GM18505 (cell line): Measurements from ENCODE around the gene PTX3.

Experiments
- ATAC-seq: cut with Tn5 transposase; IDR thresholded peaks from one replicate; pipeline ENCODE4 v1.9.1; 2021; ENCODE audit not compliant: unreplicated experiment
- POLR2A ChIP-seq: IDR thresholded peaks from 4 replicates; pipeline ENCODE4 v1.6.1; 2011; ENCODE audit warnings: borderline replicate concordance; ENCODE audit not compliant: insufficient read depth, insufficient read length; ENCODE audit errors: extremely low read depth

Gene PTX3

DNA sequence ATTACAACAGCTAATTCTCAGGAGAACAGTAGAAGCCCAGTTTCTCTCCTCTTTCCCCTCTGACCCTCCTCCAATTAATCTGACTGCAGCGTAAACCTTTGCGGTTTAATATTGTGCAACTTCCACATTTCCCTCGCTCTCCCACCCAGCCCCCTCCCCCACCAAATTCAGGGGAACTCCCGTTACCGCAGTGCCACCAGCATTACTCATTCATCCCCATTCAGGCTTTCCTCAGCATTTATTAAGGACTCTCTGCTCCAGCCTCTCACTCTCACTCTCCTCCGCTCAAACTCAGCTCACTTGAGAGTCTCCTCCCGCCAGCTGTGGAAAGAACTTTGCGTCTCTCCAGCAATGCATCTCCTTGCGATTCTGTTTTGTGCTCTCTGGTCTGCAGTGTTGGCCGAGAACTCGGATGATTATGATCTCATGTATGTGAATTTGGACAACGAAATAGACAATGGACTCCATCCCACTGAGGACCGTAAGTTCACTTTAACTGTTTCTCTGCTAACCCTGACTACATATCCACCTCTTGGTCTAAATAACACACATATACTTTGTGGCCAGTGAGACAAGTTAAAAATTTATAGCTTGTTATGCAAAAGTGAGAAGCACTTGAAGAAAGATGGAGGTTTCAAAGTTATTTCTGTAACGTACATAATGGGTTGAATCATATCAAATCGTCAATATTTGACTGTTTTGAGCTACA lies at the start of gene PTX3:
PTX3 (plus strand) TSS at position 268 of the 709 bp plus-strand sequence; CDS start at position 352, 84 bp downstream.
- no peak for TF ChIP-seq POLR2A
- no peak for ATAC-seq

DNA sequence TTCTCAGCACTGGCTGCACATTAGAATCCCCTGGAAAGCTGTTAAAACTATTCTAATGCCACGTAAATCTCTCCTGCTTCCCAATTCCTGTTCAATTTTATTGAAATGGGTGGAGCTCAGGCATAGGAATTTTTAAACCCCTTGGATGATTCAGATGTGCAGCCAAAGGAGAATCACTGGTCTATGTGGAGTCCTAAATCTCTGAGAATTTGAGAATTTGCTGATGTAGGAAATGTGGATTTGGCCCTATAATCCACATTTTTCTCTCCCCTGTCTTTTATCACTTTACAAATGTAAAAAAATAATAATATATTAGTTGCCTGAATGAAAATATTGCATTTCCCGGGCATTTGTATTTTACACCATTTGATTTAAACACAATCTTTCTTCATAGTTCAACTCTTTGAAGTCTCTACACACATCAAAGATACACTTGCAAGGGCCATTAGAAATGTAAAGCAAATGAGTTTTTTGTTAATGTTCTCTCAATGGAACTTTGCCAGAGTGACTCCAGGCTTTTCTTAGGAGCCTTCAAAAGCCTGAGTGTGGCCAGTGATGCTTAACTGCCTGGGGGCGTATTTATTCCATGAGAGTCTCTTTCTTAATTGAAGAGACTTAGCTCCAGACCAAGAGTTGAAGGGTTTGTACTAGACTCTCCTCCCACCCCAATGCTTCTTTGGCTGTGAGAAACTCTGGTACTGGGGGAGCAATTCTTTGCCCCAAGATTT lies 48.8 kb upstream of the PTX3 start:
- no peak for TF ChIP-seq POLR2A
- no peak for ATAC-seq

DNA sequence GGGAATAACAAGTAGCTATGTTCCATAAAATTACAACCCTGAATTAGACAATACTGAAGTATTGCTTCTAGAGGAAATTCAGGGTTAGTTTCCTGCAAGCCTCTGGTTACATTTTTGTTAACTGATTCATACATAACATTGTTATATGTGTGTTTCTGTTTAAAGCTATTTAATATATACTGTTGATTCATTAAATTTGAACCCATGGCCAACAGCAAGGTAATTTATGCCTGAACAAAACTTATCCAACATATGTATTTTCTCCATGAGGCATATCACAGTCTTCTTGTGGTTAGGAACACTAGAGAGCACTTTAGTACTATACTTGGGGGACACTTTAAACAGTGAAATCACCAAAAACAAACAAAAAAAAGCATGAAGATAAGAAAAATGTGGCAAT lies 47.7 kb upstream of the PTX3 start:
- no peak for TF ChIP-seq POLR2A
- no peak for ATAC-seq

DNA sequence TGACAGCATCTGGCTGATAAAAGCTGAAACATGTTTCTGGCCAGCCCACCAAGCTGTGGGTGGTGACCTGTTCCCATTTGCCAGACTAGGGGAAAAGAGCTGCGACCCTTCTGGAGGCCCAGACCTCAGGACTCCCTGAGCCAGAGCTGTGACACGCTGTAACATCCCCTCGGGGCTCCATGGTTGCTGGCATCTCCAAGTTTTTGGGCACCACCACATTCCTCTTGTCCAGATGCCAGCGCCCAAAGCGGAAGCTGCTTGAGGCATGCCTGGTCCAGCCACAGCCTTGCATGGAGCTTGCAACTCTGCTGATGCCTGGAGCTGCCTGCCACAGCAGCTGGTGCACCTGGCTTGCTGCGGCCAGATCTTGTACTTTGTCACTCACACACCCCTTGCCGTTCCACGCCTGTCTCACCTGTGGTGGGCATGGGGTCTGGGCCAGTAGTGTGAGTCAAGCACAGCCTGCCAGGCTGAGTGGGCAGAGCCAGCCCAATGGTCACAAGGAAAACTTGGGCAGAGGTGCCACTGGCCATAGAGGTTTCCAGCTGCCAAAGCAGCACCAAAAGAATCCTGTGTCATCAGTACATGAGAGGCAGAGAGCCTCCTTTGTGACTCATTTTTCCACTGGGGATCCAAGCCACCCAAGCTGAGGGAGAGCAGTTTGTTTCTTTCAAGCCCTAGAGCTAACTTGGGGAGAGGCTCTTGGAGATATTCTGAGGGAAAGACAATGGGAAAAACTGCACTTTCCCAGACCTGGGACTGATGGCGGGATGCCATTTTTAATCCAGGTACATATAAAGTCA lies 45.7 kb upstream of the PTX3 start:
- no peak for ATAC-seq

DNA sequence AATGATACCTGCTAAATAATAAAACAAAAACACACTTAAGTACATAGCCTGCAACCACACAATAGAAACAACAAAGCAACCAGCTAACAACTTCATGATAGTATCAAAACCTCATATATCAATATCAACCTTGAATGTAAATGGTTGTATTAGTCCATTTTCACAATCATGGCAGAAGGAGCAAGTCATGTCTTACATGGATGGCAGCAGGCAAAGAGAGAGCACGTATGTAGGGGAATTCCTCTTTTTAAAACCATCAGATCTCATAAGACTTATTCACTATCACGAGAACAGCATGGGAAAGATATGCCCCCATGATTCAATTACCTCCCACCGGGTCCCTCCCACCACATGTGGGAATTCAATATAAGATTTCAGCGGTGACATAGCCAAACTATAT lies 44.5 kb upstream of the PTX3 start:
- no peak for ATAC-seq
- no peak for TF ChIP-seq POLR2A

More for the DNA sequence above, 45.7 kb upstream of the PTX3 start:
- no peak for TF ChIP-seq POLR2A

DNA sequence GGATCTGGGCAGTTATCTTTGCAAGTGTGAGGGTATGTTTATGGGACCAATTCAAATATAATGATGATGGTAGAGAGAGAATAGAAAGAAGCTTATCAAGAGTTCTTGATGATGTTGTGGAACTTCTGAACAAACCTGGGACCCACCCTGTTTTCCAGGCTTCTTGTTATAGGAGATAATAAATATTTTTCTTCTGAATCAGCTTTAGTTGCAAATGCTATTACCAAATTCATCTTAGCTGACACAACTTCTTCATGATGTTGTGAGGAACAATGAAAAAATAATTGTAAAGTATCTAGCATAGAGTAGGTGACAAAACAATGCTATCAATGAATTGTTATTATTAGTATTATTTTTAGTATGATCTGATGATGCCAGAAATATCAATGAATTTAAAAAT lies 43.5 kb upstream of the PTX3 start:
- TF ChIP-seq POLR2A = no peak
- no peak for ATAC-seq

DNA sequence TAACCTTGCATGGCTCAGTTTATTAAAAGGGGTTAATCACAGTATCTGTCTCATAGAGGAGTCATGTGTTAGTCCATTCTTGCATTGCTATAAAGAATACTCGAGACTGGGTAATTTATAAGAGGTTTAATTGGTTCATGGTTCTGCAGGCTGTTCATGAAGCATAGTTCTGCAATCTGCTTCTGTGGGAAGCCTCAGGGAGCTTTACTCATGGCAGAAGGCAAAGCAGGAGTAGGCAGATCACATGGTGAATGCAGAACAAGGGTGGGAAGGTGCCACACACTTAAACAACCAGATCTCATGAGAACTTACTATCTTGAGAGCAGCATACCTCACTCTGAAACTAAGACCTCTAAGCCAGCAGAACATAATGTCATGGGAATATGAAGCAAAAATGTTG lies 42.2 kb upstream of the PTX3 start:
- TF ChIP-seq POLR2A = no peak
- ATAC-seq = no peak

DNA sequence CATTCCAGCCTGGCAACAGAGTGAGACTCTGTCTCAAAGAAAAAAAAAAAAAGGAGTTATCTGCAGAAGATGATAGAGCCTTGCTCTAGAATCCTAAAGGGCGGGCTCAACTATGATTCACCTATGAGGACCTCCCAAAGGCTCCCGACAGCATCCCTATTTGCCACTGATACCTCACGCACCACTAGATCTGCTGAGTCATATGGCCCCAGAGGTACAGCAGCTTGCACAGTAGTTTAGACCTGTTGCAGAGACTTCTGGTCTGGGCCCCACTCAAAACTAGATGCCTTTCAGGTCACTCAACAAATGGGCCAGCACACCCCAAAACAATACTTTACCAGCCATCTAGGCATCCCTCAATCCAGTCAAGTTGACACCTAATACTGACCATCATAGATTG lies 38.1 kb upstream of the PTX3 start:
- no peak for TF ChIP-seq POLR2A
- no peak for ATAC-seq

DNA sequence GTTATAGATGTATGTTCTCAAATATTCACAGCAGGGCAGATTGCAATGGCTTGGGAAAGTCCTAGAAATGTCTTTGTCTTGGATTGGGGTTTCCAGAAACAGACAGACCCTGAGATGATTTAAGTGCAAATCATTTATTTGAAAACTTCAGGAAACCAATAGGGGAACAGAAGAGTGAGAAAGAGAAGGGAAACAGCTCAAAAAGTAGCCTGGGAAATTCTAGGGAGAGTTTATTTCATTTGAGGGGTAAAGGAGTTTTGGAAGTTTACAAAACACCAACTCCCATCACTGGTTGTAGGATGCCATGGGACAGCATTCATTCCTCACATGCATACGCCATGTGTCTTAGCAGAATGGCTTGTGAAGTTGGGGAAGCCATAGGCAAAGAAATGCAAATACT lies 32.3 kb upstream of the PTX3 start:
- no peak for TF ChIP-seq POLR2A
- no peak for ATAC-seq

DNA sequence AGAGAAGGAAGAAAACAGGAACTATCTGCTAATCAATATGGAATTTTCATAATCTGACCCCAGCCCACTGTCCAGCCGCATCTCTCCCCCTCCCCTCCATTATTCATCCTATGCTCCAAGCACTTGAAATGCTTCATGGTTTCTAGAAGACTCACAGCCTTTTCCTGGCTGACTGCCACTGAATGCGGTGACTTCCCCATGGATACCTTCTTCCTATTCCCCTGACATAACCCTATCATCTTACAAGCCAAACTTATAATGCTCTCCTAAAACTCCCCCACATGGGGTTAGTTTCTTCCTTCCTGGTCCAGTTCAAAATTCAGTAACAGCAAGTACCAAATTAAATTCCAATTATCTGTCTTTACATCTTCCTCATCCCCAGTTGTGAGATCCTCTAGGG lies 31.2 kb upstream of the PTX3 start:
- no peak for TF ChIP-seq POLR2A
- no peak for ATAC-seq

DNA sequence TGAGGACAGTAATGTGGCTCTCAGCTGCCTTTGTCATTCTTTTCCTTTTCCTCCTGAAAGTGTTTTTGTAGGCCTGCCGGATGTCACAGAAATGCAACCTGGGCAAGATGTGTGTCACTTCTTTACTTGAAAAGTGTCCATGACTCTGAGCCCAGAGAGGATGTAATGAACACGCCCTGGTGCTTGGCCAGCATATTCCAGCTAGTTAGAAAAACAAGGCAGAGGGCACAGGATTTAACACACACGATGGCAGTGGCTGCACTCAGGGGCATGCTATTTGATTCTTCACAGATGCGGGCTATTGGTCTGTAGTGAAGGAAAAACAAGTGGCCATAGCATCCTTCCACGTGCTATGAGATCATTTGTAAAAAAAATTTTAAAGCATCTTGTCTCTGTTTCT lies 30.3 kb upstream of the PTX3 start:
- TF ChIP-seq POLR2A = no peak
- no peak for ATAC-seq

DNA sequence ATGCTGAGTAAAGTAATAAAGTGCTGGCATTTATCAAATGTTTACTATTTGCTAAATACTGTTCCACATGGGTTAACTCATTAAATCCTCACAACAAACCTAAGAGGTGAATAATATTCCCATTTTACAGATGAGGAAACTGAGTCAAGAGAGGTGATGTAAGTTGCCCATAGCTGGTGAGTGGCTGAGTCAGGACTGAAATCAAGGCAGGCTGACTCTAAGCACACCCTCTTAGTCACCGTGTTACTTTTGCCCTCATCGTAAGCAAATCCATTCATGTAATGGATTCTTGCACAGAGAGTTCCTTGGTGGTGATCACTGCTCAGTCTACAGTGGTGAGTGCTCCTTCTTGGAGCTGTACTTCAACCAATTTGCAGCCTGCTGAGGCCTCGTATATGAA lies 28.9 kb upstream of the PTX3 start:
- no peak for TF ChIP-seq POLR2A
- no peak for ATAC-seq

DNA sequence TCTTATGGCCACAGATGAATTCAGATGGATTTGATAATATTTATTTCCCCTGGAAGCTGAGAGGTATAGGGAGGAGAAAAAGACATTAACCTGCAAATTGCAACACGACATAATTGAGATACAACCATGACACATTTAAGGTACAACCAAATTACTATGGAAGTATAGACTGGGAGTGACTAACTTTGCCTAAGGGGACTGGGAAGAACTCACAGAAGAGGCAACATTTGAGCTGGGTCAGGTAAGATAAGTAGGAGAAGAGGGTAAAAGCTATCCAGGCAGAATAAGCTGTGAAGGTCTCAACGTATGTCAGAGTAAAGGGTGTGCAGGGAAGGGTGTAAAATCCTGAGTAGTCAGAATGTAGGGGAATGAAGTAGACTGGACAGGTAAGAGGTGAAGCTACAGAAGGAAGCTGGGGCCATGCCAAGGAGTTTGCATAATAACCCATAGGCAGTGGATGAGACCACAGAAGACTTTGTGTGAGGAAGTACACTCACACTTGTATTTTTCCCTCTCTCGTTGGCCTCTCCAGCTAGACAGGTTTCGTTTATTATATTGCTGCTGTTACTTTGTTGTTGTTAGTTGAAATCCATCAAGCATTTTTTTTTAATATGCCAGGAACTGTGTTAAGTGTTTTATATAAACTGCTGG lies 28.0 kb upstream of the PTX3 start:
- TF ChIP-seq POLR2A = no peak
- no peak for ATAC-seq
